Stimulated activated CD8-positive, alpha-beta memory T cell treated with anti-CD3 and anti-CD28 coated beads, Interleukin-15, amount 100 ng/mL, for 4 hours (primary cell): ENCODE data around the gene BCL2L1.
A peak's percentile ranks its signal among the peaks of the same experiment; 100 is the strongest.

Experiments used
- DNase-seq, 2 donors: peaks; one replicate each; pipeline ENCODE4 v3.0.0-alpha.2; 2020; ENCODE audit warnings: low read depth in 2 of 2

The BCL2L1 gene

DNA sequence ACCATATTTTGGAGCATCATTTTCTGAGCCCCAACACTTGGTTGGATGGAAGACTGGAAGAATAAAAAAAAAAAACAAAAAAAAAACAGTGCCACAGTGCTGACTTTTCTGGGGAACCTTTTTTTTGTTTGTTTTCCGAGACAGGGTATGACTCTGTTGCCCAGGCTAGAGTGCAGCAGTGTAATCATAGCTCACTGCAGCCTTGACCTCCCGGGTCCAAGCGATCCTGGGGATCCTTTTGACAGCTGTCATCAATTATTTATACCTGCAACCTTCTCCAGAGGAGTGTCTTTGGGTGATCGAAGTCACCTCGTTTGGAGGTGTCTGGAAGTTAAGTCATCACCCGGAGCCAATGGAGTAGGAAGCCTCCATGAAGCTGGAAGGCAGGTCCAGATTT lies 8.7 kb upstream of the BCL2L1 start:
- no peak for DNase-seq

DNA sequence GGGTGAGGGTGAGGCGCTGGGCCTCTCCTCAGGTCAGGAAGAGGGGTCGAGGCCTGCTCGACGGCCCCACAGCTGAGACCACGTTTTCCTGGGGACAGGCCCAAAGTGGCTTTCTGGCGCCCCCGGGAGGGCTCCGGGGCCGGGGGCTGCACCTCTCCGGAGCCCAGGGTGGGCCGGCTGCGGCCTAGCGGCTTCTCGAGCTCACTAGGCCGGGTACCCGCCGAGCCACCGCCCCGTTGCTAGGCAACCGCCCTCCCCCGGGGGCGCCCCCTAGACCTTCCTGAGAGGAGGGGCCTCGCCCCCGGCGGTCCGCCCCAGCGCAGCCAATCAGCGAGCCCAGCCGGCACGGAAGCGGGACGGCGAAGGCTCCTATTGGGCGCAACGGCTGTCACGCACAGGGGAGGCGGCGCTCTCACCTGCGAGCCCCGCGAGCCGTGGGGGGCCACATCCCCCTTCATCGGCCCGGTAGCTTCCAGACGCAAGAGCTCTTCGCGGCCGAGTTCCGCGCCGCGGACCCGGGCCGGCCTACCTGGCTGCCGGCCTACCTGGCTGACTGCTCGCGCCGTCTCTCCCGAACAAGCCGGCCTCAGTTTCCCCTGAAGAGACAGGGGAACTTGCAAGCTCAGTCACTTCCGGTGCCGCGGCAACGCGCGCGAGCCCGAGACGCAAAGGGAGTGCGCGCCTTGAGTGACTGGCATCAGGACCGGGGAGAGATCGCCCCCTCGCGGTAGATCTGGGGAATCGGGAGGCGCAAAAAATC lies 831 bp upstream of the BCL2L1 start:
- peak; percentile 97 to 99 for DNase-seq

DNA sequence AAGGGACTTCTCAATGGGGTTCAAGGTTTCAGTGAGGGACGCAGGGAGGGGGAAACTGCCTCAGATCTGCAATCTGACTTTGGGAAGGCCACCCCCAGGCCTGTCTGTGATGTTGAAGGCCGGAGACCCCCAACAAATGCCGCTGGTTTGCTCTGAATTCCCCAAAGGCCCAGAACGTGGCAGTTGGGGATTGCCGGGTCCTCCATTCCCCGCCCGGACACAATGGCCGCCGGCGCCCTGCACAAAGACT lies 326 bp upstream of the BCL2L1 start:
- no peak for DNase-seq

DNA sequence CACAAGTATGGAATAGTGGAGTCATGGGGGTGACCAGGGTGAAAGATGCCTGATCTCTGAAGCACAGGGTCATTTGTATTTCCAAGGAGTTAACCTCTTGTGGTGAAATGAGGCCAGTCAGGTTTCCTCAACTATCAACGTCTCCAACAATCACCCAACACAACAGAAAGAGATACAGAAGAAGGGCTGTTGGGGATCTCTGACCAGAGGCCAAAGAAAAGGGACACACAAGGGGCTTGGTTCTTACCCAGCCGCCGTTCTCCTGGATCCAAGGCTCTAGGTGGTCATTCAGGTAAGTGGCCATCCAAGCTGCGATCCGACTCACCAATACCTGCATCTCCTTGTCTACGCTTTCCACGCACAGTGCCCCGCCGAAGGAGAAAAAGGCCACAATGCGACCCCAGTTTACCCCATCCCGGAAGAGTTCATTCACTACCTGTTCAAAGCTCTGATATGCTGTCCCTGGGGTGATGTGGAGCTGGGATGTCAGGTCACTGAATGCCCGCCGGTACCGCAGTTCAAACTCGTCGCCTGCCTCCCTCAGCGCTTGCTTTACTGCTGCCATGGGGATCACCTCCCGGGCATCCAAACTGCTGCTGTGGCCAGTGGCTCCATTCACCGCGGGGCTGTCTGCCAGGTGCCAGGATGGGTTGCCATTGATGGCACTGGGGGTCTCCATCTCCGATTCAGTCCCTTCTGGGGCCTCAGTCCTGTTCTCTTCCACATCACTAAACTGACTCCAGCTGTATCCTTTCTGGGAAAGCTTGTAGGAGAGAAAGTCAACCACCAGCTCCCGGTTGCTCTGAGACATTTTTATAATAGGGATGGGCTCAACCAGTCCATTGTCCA lies 1.0 kb downstream of the BCL2L1 start:
- DNase-seq, result no peak

DNA sequence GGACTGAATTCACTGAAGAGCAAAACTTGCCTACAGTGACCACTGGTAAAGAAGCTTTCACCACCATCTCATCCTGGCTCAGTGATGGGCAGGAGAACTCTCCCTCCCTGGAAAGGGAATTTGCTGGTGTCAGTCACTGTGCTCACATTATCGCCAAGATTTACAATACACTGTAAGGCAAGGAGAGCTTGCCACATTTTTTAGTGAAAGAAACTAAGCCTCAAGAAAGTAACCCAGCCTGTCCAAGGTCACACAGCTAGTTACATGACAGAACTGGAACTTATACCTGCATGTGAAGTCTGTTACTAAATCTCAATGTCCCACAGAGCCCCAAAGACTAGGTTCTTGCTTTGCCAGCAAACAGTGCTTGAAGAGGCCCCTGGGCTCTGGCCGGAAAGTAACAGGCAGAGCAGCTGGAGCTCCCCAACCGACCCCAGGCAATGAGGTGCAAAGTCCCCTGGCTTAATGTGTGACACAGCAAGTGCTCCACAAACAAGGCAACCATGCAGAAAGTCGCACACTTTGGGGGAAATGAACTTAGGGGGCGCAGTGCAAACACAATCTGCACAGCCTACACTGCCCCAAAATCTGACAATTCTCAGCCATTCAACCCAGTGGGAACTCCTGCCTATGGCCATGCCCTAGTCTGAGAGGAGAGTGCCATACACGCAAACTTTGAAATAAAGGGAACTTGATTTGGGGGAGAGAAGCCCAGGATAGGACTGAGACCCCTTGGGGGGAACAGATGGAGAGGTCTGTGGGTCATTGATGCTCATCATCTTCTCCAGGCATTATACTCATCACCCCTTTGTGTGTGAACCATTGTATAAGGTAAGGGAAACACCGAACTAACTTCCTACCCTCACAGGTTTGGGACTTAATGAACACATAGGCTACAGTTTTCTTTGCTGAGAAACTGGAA lies 1.9 kb downstream of the BCL2L1 start:
- DNase-seq, result no peak

DNA sequence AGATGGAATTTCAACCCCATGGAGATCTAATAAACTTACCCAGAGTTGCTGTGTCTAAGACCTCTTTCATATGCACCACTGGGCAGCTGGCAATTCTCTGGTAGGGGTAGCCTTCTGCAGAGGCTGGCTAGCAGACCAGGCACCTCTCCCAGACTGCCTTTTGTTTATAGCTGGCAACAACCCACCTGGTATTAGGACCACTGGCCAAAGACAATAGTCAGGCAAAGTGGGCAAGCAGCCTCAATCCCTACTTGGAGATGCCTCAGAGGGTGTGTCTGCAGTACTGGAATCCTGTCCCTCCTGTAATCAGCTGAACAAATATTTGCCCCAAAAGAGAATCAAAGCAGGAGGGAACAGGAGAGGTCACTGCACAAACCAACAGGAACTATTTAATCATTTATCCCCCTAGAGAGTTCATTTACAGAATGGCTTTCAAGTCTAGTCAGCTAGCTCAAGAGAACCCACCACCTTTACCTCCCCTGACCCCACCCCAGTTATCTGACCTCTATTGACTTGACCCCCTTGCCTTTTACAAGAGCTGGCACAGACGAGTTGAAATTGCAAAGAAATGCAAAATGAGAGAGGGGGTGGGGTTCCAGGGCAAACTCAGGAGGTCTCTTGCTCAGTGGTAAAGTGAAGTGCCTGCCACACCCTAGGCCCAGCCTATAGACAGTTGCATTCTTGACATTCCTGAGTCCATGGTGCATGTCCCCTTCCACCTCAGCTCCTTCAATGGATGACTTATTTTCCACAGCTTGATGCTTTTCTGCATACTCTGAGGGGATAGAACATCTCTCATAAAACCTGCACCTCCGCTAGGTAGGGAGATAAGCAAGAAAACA lies 2.8 kb downstream of the BCL2L1 start:
- DNase-seq, result no peak

DNA sequence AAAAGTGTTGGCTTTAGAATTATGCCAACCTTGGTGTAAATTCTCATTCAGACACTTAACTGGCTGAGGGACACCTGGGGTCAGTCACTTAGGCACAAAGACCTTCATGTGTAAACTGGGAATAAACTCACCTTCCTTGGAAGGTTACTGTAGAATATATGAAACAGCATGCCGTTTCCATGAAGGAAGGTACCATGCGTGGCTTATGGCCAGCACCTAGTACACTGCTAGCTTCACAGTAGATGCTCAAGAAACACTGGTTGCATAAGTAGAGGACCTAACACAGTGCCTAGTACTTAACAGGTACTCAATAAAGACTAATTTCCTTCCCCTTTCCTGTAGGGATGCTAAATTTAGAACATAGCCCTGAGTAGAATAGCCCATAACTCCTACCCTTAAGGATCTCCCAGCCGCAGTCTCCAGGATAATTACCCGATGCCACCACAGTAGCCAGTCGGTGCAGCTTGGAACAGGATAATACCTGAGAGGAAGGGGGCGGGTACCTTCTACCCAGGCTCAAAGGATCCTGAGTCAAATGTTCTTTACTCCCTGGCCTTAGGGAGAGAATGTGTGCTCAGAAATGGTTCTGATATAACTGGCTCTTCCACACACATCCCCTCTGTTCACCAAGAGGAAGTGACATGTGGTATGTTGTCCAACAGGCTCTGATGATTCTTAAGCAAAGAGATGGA lies 3.6 kb downstream of the BCL2L1 start:
- no peak for DNase-seq

DNA sequence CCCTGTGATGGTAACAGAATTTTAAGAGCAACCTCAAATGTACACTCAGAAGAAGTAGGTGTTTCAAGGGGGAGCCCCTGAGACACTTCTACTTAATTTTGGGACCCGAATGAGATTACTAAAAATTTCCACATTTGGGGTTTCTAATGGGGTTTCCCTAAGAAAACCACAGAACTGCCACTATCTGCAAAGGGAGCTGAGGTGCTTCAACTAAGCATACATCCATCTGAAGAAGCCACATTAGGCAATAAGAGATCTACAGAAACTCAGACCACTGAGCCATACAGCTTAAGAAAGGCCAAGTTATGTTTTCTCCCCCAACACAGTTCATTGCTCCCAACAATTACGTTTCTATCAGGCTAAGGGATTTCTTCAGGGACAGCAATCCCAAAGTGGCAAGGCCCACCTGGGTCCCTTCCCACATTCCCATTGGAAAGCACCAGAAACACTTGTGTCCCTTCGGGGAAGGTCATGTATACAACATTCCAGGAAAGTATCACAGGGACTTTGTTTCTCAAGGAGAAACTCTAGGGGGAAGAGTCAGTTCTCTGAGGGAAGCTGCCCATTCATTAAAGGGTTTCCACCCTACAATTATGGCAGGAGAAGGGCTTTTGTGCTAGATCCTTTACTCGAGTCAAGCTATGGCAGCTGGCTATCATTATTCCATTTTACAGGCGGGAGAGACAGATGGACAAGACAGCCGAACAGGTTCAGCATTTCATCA lies 5.0 kb downstream of the BCL2L1 start:
- no peak for DNase-seq

DNA sequence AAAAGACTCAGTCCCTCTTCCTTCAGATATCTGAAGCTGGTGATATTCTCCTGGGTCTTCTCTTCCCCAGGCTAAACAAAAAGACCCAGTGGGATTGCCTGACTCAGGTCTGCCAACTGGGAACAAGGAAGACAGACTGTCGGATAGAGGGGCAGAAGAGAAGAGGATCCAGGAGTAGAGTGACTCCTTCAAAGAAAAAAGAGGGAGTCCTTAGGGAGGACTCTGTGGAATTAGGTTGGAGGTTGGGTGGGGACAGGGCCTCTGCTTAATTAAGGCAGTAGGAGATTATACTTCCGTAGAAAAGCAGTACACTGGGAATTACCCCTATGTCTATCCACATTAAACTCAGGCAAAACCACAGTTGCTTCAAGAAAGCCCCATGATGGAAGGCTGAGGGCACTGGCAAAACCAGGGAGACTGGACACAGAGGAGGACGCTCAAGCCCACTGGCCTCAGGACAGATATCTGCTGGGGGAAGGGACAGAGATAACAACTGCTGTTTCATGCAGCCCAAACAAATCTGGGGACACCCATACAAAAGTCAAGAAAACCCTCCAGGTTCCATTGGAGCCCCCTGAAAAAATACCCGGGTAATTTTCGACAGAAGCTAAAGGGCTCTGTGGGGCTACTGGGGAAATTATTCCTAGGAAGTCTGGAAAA lies 5.7 kb downstream of the BCL2L1 start:
- DNase-seq, result no peak

DNA sequence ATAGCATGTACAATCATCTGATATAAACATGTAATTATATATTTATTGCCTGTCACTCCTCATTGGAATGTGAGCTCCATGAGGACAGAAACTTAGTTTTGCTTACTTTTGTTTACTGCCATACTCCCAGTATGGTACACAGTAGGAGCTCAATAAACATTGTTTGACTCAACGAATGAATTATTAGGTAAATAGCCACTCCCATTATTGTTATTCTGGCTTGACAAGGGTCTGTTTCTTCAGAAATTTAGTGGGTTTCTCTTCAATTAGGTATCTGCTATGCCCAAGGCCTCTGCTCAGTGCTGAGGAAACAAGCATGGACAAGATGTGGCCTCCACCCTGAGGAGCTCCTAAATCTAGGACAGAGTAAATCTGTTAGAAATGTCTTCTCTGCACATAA lies 6.3 kb downstream of the BCL2L1 start:
- DNase-seq, result no peak

DNA sequence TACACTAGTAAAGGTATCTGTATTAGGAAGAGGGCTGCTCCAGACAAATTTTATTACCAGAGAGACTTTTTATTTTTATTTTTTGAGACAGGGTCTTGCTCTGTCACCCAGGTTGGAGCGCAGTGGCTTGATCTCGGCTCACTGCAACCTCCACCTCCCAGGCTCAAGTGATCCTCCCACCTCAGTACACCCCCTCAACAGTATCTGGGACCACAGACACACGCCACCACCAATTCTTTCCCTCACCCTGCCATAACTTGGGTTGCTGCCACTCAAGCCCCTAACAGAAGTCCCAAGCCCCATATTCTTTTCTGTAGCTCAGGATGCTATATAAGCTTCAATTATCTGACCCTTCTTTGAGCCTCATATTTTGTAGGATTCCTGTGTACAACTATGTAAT lies 6.9 kb downstream of the BCL2L1 start:
- DNase-seq, result no peak

DNA sequence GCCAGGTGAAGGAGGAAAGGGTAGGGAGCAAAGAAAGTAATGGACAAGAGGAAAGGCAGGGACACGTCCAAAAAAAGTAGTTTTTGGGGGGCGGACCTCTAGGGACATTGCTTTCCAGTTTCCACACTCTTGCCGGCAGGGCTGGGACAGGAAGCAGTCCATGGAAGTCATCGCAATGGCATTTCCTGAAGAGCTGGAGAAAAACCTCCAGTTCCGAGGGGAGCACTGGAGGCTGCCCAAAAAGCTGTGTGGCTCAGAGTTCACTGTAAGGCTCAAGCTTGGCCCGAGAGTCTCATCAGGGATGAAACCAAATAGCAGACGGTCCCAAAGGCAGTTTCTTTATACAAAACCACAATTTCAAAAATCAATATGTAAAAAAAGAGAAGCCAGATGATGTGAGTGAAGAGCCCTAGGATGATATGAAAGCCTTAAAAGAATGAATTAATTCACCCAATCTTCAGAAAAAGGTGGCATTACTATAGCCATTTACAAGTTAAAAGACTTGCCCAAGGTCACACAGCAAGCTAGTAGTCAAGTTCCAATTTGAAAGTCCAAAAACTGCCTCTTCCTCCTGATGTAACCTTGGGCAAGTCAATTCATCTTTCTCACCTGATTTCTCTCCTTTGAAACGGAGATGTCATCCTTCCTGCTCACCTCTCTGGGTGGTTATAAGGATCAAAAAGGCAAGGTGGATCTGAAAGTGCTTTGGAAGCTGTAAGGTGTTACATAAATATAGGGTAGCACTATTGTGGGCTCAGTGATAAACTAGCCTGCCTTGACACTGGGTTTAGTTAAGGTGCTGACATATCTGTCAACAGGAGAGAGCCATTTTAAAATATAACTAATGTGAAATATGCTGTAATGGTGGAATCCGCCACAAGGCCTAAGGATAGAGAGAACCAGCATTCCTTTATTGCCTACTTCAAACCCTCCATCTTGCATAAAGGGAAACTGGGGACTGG lies 9.1 kb downstream of the BCL2L1 start:
- DNase-seq, result no peak

DNA sequence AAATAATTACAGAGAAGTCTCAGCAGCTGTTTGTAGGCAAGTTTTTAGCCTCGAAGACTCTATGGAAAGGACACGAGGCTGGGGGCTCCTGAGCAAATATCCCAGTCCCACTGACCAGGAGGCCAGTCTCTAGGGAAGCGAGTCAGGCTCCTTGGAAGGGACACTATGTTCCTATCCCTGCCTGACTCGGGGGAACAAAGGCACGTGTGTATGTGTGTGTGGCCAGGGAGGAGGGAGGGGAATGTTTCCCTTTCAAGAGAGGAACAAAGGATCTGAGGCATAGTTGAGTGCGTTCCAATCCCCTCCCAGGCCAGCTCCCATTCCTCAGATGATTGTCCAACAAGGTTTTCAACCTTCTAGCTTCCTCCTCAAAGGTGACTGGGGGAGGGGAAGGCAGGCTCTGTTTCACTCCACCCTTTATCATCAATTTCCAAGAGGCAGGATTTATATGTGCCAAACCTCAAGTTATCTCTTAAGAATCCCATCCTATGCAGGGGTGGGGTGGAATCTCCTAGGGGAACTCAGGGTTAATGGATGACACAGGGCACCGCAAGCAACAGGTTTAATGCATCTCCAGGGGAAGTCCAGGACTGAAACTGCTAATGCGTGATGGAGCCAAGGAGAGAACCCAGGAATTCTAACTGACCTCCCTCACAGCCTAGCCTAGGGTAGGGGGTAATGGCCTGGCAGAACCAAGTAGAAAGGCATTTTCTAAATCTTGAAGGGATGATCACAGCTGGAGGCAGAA lies 9.9 kb downstream of the BCL2L1 start:
- no peak for DNase-seq

DNA sequence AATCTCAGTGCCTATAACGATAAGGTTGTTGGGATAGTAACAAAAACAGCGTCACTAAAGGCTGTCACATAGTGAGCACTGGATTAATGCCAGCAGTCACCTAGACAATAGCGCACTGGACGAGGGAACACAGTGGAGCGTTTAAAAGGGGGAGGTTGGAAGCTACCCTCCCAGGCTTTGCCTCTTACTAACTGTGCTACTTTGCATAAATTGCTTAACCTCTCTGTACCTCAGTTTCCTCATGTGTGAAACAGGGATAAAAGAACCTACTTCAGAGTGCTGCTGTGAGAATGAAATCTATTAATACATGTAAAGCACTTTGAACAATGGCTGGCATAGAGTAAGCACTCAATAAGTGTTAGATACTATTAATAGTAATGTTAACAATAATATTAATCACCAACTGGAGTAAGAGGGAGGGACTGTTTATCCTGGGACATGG lies 10.5 kb downstream of the BCL2L1 start:
- DNase-seq, result no peak

DNA sequence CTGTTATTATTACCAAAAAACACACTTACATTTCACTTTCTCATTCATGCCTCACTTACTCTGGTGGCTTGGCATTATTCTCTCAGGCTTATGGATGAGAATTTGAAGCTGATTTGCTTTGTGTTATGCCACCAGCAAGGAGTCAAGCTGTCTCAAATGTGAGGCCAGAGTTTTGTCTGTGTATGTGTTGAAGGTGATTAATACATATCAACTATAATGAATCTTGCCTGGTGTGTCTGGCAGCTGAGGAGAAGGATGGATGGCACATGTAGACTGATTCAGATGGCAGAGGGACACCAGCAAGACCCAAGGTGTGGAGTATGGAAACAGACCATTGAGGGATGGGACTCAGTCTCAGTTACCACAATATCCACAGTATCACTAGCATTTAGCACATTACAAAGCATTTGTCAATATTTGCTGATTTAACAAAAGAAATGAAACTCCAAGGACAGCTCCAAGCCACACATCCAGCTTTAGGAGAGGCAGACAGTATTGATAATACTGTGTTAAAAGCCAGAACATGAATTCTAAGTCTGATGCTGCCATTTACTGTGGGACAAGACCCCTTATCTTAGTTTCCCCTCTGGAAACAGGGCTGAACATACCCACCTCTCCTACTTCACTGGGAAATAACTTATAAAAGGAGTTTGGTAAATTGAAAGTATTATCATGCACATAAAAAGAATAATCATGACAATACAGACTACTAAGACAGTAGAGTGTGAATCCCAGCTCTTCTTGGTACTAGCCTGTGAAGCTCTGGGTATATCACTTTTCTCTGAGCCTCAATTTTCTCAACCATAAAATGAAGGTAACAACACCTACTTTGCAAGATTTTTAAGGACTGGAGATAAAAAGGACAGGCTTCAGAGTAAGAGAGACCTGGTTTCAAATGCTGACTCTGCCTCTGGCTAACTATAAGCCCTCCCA lies 11.2 kb downstream of the BCL2L1 start:
- DNase-seq, result no peak

DNA sequence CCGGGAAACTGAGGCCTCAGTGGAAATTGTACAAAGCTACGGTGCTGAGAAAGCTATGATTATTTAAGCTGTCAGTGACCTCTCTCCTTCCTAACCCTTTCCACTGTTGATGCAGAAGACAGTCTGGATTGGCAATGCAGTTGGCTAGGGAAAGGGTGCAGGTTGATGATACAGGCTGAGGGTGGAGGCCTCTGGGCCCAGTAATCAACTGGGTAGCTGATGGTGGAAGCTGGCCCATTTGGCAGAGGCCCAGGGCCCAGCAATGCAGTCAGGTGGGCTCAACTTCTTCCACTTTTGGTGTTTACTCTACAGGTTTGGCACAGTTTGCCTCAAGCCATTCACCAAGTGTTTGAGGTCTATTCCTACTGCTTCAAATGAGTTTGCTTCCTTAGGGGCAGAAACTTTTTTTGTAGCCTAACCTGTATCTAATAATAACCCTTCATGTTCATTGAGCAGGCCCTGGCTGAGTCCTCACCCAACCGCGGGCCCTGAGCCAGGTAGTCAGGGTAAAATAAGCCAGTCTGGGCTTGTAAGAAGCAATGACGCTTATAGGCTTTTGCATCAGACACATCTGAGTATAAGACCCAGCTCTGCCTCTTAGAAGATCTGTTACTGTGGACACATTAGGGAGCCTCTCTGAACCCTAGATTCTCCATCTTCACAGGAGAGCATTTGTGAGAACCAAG lies 12.1 kb downstream of the BCL2L1 start:
- no peak for DNase-seq
